ENCODE data around the gene KIR3DL3. TPM values are rescaled to one million over a fixed set of nuclear protein-coding genes. Genes with fewer than 3 reads are reported as not detected.
"Not testable (repeated sequence)": the region's sequence is repeated elsewhere in the genome, so short reads cannot be mapped to it uniquely, and the experiment has no call there.

The KIR3DL3 gene
- not detected for polyA plus RNA-seq (ENCODE audit: insufficient read length)

- DNase-seq (ENCODE audit: low read depth): no peak
These were observed at the start of gene KIR3DL3 for GRCh38 chr19:54724142-54724541. Gene KIR3DL3, plus strand, starts transcription at chr19:54724442. Its CDS starts 55 bp downstream, at chr19:54724497.

- DNase-seq (ENCODE audit: low read depth): not testable (repeated sequence)
These were observed 47.9 kb upstream of the KIR3DL3 start for GRCh38 chr19:54676210-54676834.

GRCh38 chr19:54677217-54677616, 47.0 kb upstream of the KIR3DL3 start:
- no peak for DNase-seq (ENCODE audit: low read depth)

GRCh38 chr19:54681596-54681995, 42.6 kb upstream of the KIR3DL3 start:
- DNase-seq (ENCODE audit: low read depth): not testable (repeated sequence)

GRCh38 chr19:54682306-54682856, 41.9 kb upstream of the KIR3DL3 start:
- no peak for DNase-seq (ENCODE audit: low read depth)

GRCh38 chr19:54684527-54684926, 39.7 kb upstream of the KIR3DL3 start:
- no peak for DNase-seq (ENCODE audit: low read depth)

- no peak for DNase-seq (ENCODE audit: low read depth)
These were observed 32.5 kb upstream of the KIR3DL3 start for GRCh38 chr19:54691582-54692297.

- no peak for DNase-seq (ENCODE audit: low read depth)
These were observed 32.0 kb upstream of the KIR3DL3 start for GRCh38 chr19:54692298-54692615.

- no peak for DNase-seq (ENCODE audit: low read depth)
These were observed 29.6 kb upstream of the KIR3DL3 start for GRCh38 chr19:54694648-54695047.

- no peak for DNase-seq (ENCODE audit: low read depth)
These were observed 28.1 kb upstream of the KIR3DL3 start for GRCh38 chr19:54696117-54696548.

- no peak for DNase-seq (ENCODE audit: low read depth)
These were observed 27.5 kb upstream of the KIR3DL3 start for GRCh38 chr19:54696766-54697165.

- DNase-seq (ENCODE audit: low read depth): not testable (repeated sequence)
These were observed 26.5 kb upstream of the KIR3DL3 start for GRCh38 chr19:54697716-54698115.

GRCh38 chr19:54704928-54705327, 19.3 kb upstream of the KIR3DL3 start:
- DNase-seq (ENCODE audit: low read depth): no peak

GRCh38 chr19:54707962-54708361, 16.3 kb upstream of the KIR3DL3 start:
- no peak for DNase-seq (ENCODE audit: low read depth)

- no peak for DNase-seq (ENCODE audit: low read depth)
These were observed 15.5 kb upstream of the KIR3DL3 start for GRCh38 chr19:54708781-54709180.

- DNase-seq (ENCODE audit: low read depth): no peak
These were observed 14.9 kb upstream of the KIR3DL3 start for GRCh38 chr19:54709212-54709948.

- DNase-seq (ENCODE audit: low read depth): not testable (repeated sequence)
These were observed 14.3 kb upstream of the KIR3DL3 start for GRCh38 chr19:54709956-54710355.

- DNase-seq (ENCODE audit: low read depth): no peak
These were observed 402 bp downstream of the KIR3DL3 start for GRCh38 chr19:54724644-54725043.

- DNase-seq (ENCODE audit: low read depth): no peak
These were observed 1.1 kb downstream of the KIR3DL3 start for GRCh38 chr19:54725321-54725720.

- DNase-seq (ENCODE audit: low read depth): no peak
These were observed 3.3 kb downstream of the KIR3DL3 start for GRCh38 chr19:54727562-54727961.

GRCh38 chr19:54728167-54728566, 3.9 kb downstream of the KIR3DL3 start:
- no peak for DNase-seq (ENCODE audit: low read depth)

GRCh38 chr19:54729416-54730188, 5.4 kb downstream of the KIR3DL3 start:
- DNase-seq (ENCODE audit: low read depth): no peak
